ENCODE data around the gene SLC16A11. TPM values are rescaled to one million over a fixed set of nuclear protein-coding genes. Genes with fewer than 3 reads are reported as not detected.

Gene SLC16A11
- total RNA-seq, 5 donors from 2014 or later (not counting 1 experiment from before 2014, with no cell fraction given): 1.4 to 2.2 (median 1.8) TPM

DNA sequence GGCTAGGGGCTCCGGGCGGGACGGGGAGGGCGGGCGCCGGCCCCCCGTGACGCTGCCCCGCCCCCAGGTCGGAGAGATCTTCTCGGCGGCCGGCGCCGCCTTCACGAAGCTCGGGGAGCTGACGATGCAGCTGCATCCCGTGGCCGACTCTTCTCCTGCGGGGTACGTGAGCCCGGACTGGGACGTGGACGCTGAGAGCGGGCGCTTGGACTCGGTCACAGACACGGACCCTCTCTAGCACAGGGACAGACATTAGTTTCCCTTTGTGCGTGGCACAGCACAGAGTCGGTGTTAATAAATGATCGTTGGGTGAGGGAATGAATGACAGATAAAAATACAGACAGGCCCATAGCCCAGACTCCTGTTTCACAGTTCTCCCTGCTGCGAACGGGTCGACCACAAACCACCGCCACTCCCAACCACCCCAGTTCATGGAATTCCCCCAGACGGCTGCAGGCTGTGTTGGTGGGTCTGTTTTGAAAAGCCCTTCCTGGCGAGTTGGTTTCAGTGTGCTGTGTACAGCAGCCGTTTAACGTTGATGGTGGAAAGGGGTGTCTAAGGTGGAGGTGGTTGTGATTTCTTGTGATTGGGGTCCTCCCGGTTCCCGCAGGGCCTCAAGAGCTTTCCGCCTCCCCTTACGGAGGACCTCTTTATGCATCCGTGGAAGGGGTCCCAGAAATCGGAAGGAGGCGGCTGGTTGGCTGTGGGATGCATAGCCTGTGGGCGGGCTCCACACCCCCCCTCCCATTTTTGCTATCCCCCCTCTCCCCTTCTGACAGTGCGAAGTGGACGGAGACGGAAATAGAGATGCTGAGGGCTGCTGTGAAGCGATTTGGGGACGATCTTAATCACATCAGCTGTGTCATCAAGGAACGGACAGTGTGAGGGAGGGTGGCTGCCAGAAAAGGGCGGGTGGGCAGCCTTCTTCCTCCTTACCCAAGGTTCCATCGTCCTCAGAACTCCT, 28.6 kb downstream of the SLC16A11 start:
- peaks cover 27 to 68% of the 10 kb centered on the region in 2 experiments for H3K4me1 ChIP-seq (ENCODE audit: control insufficient read depth in 1 of 2, extremely low read depth in 1 of 2, insufficient read depth in 2 of 2, low read length in 2 of 2)
- H3K4me1 Mint-ChIP-seq: peaks cover 59 to 73% (median 73%) of the 10 kb centered on the region in 3 donors
- no peaks in the 10 kb centered on the region for H3K9me3 Mint-ChIP-seq
- H3K36me3 ChIP-seq (ENCODE audit: control insufficient read depth in 2 of 2, extremely low read depth in 1 of 2, insufficient read depth in 1 of 2, low read length in 1 of 2): peaks cover 0 to 12% of the 10 kb centered on the region in 2 donors
- no peaks in the 10 kb centered on the region for H3K27me3 Mint-ChIP-seq
- POLR2A ChIA-PET: interaction anchor here (0.5 to 1.5 kb wide), 3 partner anchors 21 to 298 kb away, joined by 3 to 10 read pairs (median 4); partner anchors contain the start of gene SLC16A13 (in 1 of the 2)
- DNase-seq: peak in 33 of 35 experiments; percentile 39 to 94 (median 83)
- peak overlapping the region; percentile 98 for H3K27ac ChIP-seq (ENCODE audit: low read length)
- no peaks in the 10 kb centered on the region for H3K27me3 ChIP-seq (replicated peaks in 1 of 2; ENCODE audit: control insufficient read depth in 2 of 2, extremely low read depth in 1 of 2, insufficient read depth in 2 of 2, low read length in 1 of 2)
- peak overlapping the region; percentile 89 to 100 for H3K4me3 ChIP-seq (ENCODE audit: control insufficient read depth in 1 of 2, extremely low read depth in 1 of 2, low read length in 1 of 2)
- peak overlapping the region; percentile 87 to 93 (median 91) for H3K4me3 Mint-ChIP-seq
- no peaks in the 10 kb centered on the region for H3K9me3 ChIP-seq
- CTCF ChIA-PET: interaction anchor here in 1 of 2 donors (1.0 to 2.1 kb wide), 3 partner anchors 11 to 104 kb away, joined by 3 to 7 read pairs (median 3); partner anchors contain the start of gene SLC16A13
- 0% methylated on average over 32 of the region's 56 CpGs for WGBS (ENCODE audit: insufficient coverage)
- peaks cover 3% of the 10 kb centered on the region for H3K36me3 Mint-ChIP-seq
- peak; percentile 11 to 62 (median 13) for ATAC-seq (replicated peaks in 1 of 4)
- peak overlapping the region; percentile 96 to 97 for H3K27ac Mint-ChIP-seq

DNA sequence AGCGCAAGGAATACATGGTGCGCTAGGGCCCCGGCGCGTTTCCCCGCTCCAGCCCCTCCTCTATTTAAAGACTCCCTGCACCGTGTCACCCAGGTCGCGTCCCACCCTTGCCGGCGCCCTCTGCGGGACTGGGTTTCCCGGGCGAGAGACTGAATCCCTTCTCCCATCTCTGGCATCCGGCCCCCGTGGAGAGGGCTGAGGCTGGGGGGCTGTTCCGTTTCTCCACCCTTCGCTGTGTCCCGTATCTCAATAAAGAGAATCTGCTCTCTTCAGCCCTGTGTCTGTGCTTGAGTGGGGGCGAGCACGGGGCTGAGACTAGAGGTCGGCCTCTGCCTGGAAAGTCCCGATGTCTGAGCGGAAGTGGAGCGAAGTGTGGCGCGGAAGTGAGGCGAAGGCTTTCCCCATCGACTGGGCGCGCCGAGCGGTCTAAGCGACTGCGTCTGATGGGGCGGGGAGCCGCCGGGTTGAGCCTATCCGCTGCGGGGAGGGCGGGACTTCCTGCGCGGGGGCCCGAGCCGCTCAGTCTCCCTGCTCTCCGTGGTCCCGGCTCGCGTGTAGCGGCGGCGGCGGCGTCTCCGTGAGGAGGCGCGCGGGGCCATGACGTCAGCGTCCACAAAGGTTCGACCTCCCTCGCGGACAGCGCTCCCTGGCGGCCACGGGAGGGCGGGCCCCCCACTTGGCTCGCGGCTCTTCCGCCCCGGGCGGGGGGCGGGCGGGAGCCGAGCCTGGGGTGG, 29.5 kb downstream of the SLC16A11 start:
- no peaks in the 10 kb centered on the region for H3K9me3 Mint-ChIP-seq
- H3K4me3 Mint-ChIP-seq: peak overlapping the region; percentile 89 to 97 (median 93)
- ATAC-seq (replicated peaks in 1 of 4) (peak; percentile 82 to 89 (median 88)), DNase-seq (peak; percentile 94 to 99 (median 97))
- H3K36me3 Mint-ChIP-seq: peaks cover 7% of the 10 kb centered on the region
- Histone ChIP-seq H3K27ac (ENCODE audit: low read length) (peak overlapping the region; percentile 98), H3K9me3 (no peaks in the 10 kb centered on the region), H3K27me3 (replicated peaks in 1 of 2; ENCODE audit: control insufficient read depth in 2 of 2, extremely low read depth in 1 of 2, insufficient read depth in 2 of 2, low read length in 1 of 2) (no peaks in the 10 kb centered on the region), H3K36me3 (ENCODE audit: control insufficient read depth in 2 of 2, extremely low read depth in 1 of 2, insufficient read depth in 1 of 2, low read length in 1 of 2) (peaks cover 3 to 12% of the 10 kb centered on the region in 2 donors), H3K4me1 (ENCODE audit: control insufficient read depth in 1 of 2, extremely low read depth in 1 of 2, insufficient read depth in 2 of 2, low read length in 2 of 2) (peaks cover 29 to 76% of the 10 kb centered on the region in 2 experiments), H3K4me3 (ENCODE audit: control insufficient read depth in 1 of 2, extremely low read depth in 1 of 2, low read length in 1 of 2) (peak overlapping the region; percentile 93 to 100)
- POLR2A ChIA-PET: interaction anchor here (0.7 to 1.5 kb wide), 2 partner anchors 21 to 298 kb away, joined by 3 to 4 read pairs; partner anchors contain the start of gene SLC16A13 (in 1 of the 2)
- CTCF ChIA-PET: interaction anchor here in 1 of 2 donors (0.6 to 2.1 kb wide), 4 partner anchors 9 to 103 kb away, joined by 3 to 7 read pairs (median 4); partner anchors contain the start of gene SLC16A13
- 0% methylated on average over 56 of the region's 75 CpGs for WGBS (ENCODE audit: insufficient coverage)
- H3K27ac Mint-ChIP-seq: peak overlapping the region; percentile 99 to 100
- peaks cover 68 to 81% (median 80%) of the 10 kb centered on the region in 3 donors for H3K4me1 Mint-ChIP-seq
- no peaks in the 10 kb centered on the region for H3K27me3 Mint-ChIP-seq

DNA sequence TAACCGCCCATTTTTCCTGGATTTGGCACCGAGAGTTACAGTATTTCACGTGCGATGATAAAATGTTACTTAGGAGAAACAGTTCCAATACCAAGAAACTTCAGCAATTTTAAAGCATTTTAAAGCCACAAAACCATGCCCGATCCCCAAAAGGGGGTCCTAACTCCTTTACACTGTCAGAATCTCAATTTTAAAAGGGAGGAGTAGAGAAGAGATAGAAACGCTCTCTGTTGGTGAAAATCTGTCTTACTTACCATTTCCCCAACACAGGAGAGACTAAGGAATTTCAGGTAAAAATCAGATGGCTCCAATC, 32.0 kb downstream of the SLC16A11 start:
- POLR2A ChIA-PET: interaction anchor here in 1 of 2 donors (0.7 kb wide), 1 partner anchor 206 kb away, joined by 3 read pairs; no protein-coding TSS in a partner anchor
- Histone ChIP-seq H3K4me3 (ENCODE audit: control insufficient read depth in 1 of 2, extremely low read depth in 1 of 2, low read length in 1 of 2) (peak overlapping the region; percentile 93 to 100), H3K36me3 (ENCODE audit: control insufficient read depth in 2 of 2, extremely low read depth in 1 of 2, insufficient read depth in 1 of 2, low read length in 1 of 2) (peaks cover 3 to 15% of the 10 kb centered on the region in 2 donors), H3K27ac (ENCODE audit: low read length) (peak overlapping the region; percentile 98), H3K9me3 (no peaks in the 10 kb centered on the region), H3K4me1 (ENCODE audit: control insufficient read depth in 1 of 2, extremely low read depth in 1 of 2, insufficient read depth in 2 of 2, low read length in 2 of 2) (peaks cover 26 to 58% of the 10 kb centered on the region in 2 experiments), H3K27me3 (replicated peaks in 1 of 2; ENCODE audit: control insufficient read depth in 2 of 2, extremely low read depth in 1 of 2, insufficient read depth in 2 of 2, low read length in 1 of 2) (no peaks in the 10 kb centered on the region)
- Mint-ChIP-seq H3K36me3 (peaks cover 14% of the 10 kb centered on the region), H3K27me3 (no peaks in the 10 kb centered on the region), H3K9me3 (no peaks in the 10 kb centered on the region), H3K4me3 (peak overlapping the region; percentile 89 to 97 (median 93)), H3K4me1 (peaks cover 71 to 82% (median 79%) of the 10 kb centered on the region in 3 donors), H3K27ac (peak overlapping the region; percentile 99 to 100)
- CTCF ChIA-PET: interaction anchor here in 1 of 2 donors (0.6 to 1.8 kb wide), 9 partner anchors 8 to 1217 kb away, joined by 3 to 8 read pairs (median 5); no protein-coding TSS in a partner anchor
- ATAC-seq (replicated peaks in 1 of 4) (no peak), DNase-seq (no peak)
- no CpG with 5 or more reads among the region's 6 CpGs for WGBS (ENCODE audit: insufficient coverage)

DNA sequence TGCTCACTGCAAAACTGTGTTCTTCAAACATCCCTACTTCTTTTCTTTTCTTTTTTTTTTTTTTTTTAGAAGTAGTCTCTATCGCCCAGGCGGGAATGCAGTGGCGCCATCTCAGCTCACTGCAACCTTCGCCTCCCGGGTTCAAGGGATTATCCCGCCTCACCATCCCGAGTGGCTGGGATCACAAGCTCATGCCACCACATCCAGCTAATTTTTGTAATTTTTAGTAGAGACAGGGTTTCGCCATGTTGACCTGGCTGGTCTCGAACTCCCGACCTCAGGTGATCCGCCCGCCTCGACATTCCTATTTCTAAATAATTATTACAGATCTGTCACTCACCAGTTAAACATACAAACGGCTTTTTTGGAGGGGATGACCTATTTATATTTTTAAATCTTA, 32.5 kb downstream of the SLC16A11 start:
- Mint-ChIP-seq H3K4me3 (peak overlapping the region; percentile 89 to 97 (median 93)), H3K27me3 (no peaks in the 10 kb centered on the region), H3K27ac (peak overlapping the region; percentile 99 to 100), H3K4me1 (peaks cover 68 to 80% (median 75%) of the 10 kb centered on the region in 3 donors), H3K36me3 (peaks cover 12% of the 10 kb centered on the region), H3K9me3 (no peaks in the 10 kb centered on the region)
- ChIA-PET POLR2A (no interaction called here), CTCF (interaction anchor here in 1 of 2 donors (0.7 to 1.2 kb wide), 6 partner anchors 10 to 1218 kb away, joined by 3 to 8 read pairs (median 5); no protein-coding TSS in a partner anchor)
- WGBS (ENCODE audit: insufficient coverage): no CpG with 5 or more reads among the region's 14 CpGs
- no peak for ATAC-seq (replicated peaks in 1 of 4)
- no peak for DNase-seq
- Histone ChIP-seq H3K4me3 (ENCODE audit: control insufficient read depth in 1 of 2, extremely low read depth in 1 of 2, low read length in 1 of 2) (peak overlapping the region; percentile 93 to 100), H3K4me1 (ENCODE audit: control insufficient read depth in 1 of 2, extremely low read depth in 1 of 2, insufficient read depth in 2 of 2, low read length in 2 of 2) (peaks cover 26 to 53% of the 10 kb centered on the region in 2 experiments), H3K36me3 (ENCODE audit: control insufficient read depth in 2 of 2, extremely low read depth in 1 of 2, insufficient read depth in 1 of 2, low read length in 1 of 2) (peaks cover 3 to 11% of the 10 kb centered on the region in 2 donors), H3K27ac (ENCODE audit: low read length) (peak overlapping the region; percentile 98), H3K9me3 (no peaks in the 10 kb centered on the region), H3K27me3 (replicated peaks in 1 of 2; ENCODE audit: control insufficient read depth in 2 of 2, extremely low read depth in 1 of 2, insufficient read depth in 2 of 2, low read length in 1 of 2) (no peaks in the 10 kb centered on the region)

DNA sequence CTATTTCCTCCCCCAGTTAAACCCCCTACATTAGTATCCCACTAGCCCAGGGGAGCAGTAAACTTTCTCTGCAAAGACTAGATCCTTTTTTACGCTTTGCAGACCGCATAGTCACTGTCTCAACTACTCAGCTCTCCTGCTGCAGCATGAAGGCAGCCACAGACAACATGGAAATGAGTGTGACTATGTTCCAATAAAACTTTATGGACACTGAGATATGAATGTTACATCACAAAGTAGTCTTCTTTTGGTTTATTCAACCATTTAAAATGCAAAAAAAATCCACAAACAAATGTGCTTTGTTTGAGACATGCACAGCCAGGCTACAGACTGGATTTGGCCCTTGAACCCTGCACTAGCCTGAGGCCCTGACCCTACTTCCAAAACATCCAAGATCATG, 33.4 kb downstream of the SLC16A11 start:
- no peaks in the 10 kb centered on the region for H3K9me3 Mint-ChIP-seq
- peak overlapping the region; percentile 52 to 93 (median 62) for H3K4me3 Mint-ChIP-seq
- H3K27me3 Mint-ChIP-seq: no peaks in the 10 kb centered on the region
- Histone ChIP-seq H3K4me3 (ENCODE audit: control insufficient read depth in 1 of 2, extremely low read depth in 1 of 2, low read length in 1 of 2) (no peak overlapping the region), H3K27me3 (replicated peaks in 1 of 2; ENCODE audit: control insufficient read depth in 2 of 2, extremely low read depth in 1 of 2, insufficient read depth in 2 of 2, low read length in 1 of 2) (no peaks in the 10 kb centered on the region), H3K9me3 (no peaks in the 10 kb centered on the region), H3K4me1 (ENCODE audit: control insufficient read depth in 1 of 2, extremely low read depth in 1 of 2, insufficient read depth in 2 of 2, low read length in 2 of 2) (peaks cover 22 to 44% of the 10 kb centered on the region in 2 experiments), H3K36me3 (ENCODE audit: control insufficient read depth in 2 of 2, extremely low read depth in 1 of 2, insufficient read depth in 1 of 2, low read length in 1 of 2) (peaks cover 3 to 15% of the 10 kb centered on the region in 2 donors), H3K27ac (ENCODE audit: low read length) (no peak overlapping the region)
- WGBS (ENCODE audit: insufficient coverage): 100% methylated on average over 2 of the region's 2 CpGs
- H3K36me3 Mint-ChIP-seq: peaks cover 12% of the 10 kb centered on the region
- DNase-seq: no peak
- H3K27ac Mint-ChIP-seq: peak overlapping the region; percentile 55 to 68
- ChIA-PET CTCF (no interaction called here), POLR2A (interaction anchor here in 1 of 2 donors (0.7 kb wide), 1 partner anchor 22 kb away, joined by 4 read pairs; no protein-coding TSS in a partner anchor)
- peaks cover 59 to 71% (median 68%) of the 10 kb centered on the region in 3 donors for H3K4me1 Mint-ChIP-seq
- ATAC-seq (replicated peaks in 1 of 4): no peak
